ENCODE measurements around the gene SORCS2.
"Not testable (repeated sequence)": the region's sequence is repeated elsewhere in the genome, so short reads cannot be mapped to it uniquely, and the experiment has no call there.

SORCS2 gene

GRCh38 chr4:7160951-7161440, 31.3 kb upstream of the SORCS2 start:
- TF ChIP-seq CTCF (IDR thresholded peaks at IDR 0.05; ENCODE audit: low read depth, low read length) = no peak

GRCh38 chr4:7161721-7162214, 30.6 kb upstream of the SORCS2 start:
- TF ChIP-seq CTCF (IDR thresholded peaks at IDR 0.05; ENCODE audit: low read depth, low read length) = no peak
- H3K4me3 ChIP-seq (ENCODE audit: low read depth, low read length) = no peak overlapping the region

More at GRCh38 chr4:7160951-7161440, 31.3 kb upstream of the SORCS2 start:
- H3K4me3 ChIP-seq (ENCODE audit: low read depth, low read length) = no peak overlapping the region

GRCh38 chr4:7165056-7165873, 27.1 kb upstream of the SORCS2 start:
- H3K4me3 ChIP-seq (ENCODE audit: low read depth, low read length) = not testable (repeated sequence)

- no peak overlapping the region for H3K4me3 ChIP-seq (ENCODE audit: low read depth, low read length)
- TF ChIP-seq CTCF (IDR thresholded peaks at IDR 0.05; ENCODE audit: low read depth, low read length) = no peak
Observed at GRCh38 chr4:7165874-7166201, 26.5 kb upstream of the SORCS2 start.

- no peak for TF ChIP-seq CTCF (IDR thresholded peaks at IDR 0.05; ENCODE audit: low read depth, low read length)
- H3K4me3 ChIP-seq (ENCODE audit: low read depth, low read length) = no peak overlapping the region
Observed at GRCh38 chr4:7166237-7166636, 26.1 kb upstream of the SORCS2 start.

- no peak overlapping the region for H3K4me3 ChIP-seq (ENCODE audit: low read depth, low read length)
- no peak for TF ChIP-seq CTCF (IDR thresholded peaks at IDR 0.05; ENCODE audit: low read depth, low read length)
Observed at GRCh38 chr4:7166981-7167700, 25.2 kb upstream of the SORCS2 start.

- TF ChIP-seq CTCF (IDR thresholded peaks at IDR 0.05; ENCODE audit: low read depth, low read length) = no peak
Observed at GRCh38 chr4:7167706-7168105, 24.6 kb upstream of the SORCS2 start.

More at GRCh38 chr4:7167706-7168105, 24.6 kb upstream of the SORCS2 start:
- no peak overlapping the region for H3K4me3 ChIP-seq (ENCODE audit: low read depth, low read length)

Measured in WI38 (cell line).